ENCODE results near the gene DENND4A. TPM values are rescaled to one million over a fixed set of nuclear protein-coding genes. Genes with fewer than 3 reads are reported as not detected.

The DENND4A gene
- total and polyA plus RNA-seq, 9 of the 15 experiments (the other 6 are each of a cell fraction or from before 2014, with no cell fraction given), result 6.8 to 32.3 (median 19.9) TPM

DNA sequence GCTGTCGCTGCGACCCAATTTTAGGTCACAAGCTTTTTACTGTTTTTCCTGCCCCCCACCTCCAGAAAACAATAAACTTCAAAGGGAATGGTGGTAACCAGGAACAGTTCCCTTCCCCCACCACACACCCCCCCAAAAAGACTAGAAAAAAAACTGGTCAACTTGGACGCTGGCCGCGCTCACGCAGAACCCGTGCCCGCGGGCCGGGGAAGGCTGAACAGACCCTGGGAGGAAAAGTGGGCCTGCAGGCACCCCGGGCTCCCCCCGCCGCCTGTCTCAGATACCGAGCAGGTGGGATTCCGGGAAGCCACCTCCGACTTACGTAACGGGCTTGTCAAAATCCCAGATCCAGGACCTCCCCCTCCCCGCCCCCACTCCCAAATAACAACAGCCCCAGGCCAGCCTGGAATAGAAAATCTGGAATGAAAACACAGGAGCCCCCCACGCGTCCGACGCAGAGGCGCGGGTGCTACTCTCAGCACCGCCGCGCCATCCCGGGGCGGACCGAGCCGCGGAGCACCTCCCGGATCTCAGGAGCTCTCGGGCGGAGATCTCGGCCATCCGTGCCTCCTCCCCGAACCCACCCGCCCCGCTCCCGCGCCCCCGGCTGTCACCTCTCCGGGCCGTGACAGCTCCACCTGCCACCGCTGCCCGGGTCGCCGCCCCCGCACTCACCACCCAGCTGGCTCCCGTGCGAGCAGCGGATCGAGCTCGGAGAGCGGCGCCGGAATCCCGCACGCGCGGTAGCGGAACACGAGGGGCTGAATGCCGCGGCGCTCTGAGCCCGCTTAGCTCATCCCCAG is 557 bp downstream of the DENND4A start (continued):
- TF ChIP-seq, protein P1, sequence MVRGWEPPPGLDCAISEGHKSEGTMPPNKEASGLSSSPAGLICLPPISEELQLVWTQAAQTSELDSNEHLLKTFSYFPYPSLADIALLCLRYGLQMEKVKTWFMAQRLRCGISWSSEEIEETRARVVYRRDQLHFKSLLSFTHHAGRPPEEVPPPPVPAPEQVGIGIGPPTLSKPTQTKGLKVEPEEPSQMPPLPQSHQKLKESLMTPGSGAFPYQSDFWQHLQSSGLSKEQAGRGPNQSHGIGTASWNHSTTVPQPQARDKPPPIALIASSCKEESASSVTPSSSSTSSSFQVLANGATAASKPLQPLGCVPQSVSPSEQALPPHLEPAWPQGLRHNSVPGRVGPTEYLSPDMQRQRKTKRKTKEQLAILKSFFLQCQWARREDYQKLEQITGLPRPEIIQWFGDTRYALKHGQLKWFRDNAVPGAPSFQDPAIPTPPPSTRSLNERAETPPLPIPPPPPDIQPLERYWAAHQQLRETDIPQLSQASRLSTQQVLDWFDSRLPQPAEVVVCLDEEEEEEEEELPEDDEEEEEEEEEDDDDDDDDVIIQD (CRISPR knock-in tag; IDR thresholded peaks at IDR 0.05), result no peak
- TF ChIP-seq, protein P2, sequence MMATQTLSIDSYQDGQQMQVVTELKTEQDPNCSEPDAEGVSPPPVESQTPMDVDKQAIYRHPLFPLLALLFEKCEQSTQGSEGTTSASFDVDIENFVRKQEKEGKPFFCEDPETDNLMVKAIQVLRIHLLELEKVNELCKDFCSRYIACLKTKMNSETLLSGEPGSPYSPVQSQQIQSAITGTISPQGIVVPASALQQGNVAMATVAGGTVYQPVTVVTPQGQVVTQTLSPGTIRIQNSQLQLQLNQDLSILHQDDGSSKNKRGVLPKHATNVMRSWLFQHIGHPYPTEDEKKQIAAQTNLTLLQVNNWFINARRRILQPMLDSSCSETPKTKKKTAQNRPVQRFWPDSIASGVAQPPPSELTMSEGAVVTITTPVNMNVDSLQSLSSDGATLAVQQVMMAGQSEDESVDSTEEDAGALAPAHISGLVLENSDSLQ (IDR thresholded peaks at IDR 0.05), result no peak
- TF ChIP-seq RHOXF2B (CRISPR knock-in tag; conservative IDR thresholded peaks at IDR 0.05) (no peak), POLR2H (tag; IDR thresholded peaks at IDR 0.05; ENCODE audit: low read depth) (no peak), ZNF140 (CRISPR knock-in tag; IDR thresholded peaks at IDR 0.05) (no peak), TOE1 (IDR thresholded peaks at IDR 0.05; ENCODE audit: borderline replicate concordance) (peak; percentile 41; the same call in 1 of the 2 replicates), TOE1 (CRISPR knock-in tag; IDR thresholded peaks at IDR 0.05; ENCODE audit: borderline replicate concordance, low read depth) (no peak), PHB (CRISPR knock-in tag; IDR thresholded peaks at IDR 0.05) (no peak), HNRNPH1 (optimal IDR thresholded peaks at IDR 0.05; ENCODE audit: low read depth, low read length) (no peak), HMG20B (CRISPR knock-in tag; IDR thresholded peaks at IDR 0.05) (no peak), ZFP1 (CRISPR knock-in tag; IDR thresholded peaks at IDR 0.05) (no peak), ZNF57 (CRISPR knock-in tag; IDR thresholded peaks at IDR 0.05) (no peak)
- TF ChIP-seq, protein P3, sequence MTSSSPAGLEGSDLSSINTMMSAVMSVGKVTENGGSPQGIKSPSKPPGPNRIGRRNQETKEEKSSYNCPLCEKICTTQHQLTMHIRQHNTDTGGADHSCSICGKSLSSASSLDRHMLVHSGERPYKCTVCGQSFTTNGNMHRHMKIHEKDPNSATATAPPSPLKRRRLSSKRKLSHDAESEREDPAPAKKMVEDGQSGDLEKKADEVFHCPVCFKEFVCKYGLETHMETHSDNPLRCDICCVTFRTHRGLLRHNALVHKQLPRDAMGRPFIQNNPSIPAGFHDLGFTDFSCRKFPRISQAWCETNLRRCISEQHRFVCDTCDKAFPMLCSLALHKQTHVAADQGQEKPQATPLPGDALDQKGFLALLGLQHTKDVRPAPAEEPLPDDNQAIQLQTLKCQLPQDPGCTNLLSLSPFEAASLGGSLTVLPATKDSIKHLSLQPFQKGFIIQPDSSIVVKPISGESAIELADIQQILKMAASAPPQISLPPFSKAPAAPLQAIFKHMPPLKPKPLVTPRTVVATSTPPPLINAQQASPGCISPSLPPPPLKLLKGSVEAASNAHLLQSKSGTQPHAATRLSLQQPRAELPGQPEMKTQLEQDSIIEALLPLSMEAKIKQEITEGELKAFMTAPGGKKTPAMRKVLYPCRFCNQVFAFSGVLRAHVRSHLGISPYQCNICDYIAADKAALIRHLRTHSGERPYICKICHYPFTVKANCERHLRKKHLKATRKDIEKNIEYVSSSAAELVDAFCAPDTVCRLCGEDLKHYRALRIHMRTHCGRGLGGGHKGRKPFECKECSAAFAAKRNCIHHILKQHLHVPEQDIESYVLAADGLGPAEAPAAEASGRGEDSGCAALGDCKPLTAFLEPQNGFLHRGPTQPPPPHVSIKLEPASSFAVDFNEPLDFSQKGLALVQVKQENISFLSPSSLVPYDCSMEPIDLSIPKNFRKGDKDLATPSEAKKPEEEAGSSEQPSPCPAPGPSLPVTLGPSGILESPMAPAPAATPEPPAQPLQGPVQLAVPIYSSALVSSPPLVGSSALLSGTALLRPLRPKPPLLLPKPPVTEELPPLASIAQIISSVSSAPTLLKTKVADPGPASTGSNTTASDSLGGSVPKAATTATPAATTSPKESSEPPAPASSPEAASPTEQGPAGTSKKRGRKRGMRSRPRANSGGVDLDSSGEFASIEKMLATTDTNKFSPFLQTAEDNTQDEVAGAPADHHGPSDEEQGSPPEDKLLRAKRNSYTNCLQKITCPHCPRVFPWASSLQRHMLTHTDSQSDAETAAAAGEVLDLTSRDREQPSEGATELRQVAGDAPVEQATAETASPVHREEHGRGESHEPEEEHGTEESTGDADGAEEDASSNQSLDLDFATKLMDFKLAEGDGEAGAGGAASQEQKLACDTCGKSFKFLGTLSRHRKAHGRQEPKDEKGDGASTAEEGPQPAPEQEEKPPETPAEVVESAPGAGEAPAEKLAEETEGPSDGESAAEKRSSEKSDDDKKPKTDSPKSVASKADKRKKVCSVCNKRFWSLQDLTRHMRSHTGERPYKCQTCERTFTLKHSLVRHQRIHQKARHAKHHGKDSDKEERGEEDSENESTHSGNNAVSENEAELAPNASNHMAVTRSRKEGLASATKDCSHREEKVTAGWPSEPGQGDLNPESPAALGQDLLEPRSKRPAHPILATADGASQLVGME (CRISPR knock-in tag; IDR thresholded peaks at IDR 0.05), result no peak
- TF ChIP-seq, protein P4, sequence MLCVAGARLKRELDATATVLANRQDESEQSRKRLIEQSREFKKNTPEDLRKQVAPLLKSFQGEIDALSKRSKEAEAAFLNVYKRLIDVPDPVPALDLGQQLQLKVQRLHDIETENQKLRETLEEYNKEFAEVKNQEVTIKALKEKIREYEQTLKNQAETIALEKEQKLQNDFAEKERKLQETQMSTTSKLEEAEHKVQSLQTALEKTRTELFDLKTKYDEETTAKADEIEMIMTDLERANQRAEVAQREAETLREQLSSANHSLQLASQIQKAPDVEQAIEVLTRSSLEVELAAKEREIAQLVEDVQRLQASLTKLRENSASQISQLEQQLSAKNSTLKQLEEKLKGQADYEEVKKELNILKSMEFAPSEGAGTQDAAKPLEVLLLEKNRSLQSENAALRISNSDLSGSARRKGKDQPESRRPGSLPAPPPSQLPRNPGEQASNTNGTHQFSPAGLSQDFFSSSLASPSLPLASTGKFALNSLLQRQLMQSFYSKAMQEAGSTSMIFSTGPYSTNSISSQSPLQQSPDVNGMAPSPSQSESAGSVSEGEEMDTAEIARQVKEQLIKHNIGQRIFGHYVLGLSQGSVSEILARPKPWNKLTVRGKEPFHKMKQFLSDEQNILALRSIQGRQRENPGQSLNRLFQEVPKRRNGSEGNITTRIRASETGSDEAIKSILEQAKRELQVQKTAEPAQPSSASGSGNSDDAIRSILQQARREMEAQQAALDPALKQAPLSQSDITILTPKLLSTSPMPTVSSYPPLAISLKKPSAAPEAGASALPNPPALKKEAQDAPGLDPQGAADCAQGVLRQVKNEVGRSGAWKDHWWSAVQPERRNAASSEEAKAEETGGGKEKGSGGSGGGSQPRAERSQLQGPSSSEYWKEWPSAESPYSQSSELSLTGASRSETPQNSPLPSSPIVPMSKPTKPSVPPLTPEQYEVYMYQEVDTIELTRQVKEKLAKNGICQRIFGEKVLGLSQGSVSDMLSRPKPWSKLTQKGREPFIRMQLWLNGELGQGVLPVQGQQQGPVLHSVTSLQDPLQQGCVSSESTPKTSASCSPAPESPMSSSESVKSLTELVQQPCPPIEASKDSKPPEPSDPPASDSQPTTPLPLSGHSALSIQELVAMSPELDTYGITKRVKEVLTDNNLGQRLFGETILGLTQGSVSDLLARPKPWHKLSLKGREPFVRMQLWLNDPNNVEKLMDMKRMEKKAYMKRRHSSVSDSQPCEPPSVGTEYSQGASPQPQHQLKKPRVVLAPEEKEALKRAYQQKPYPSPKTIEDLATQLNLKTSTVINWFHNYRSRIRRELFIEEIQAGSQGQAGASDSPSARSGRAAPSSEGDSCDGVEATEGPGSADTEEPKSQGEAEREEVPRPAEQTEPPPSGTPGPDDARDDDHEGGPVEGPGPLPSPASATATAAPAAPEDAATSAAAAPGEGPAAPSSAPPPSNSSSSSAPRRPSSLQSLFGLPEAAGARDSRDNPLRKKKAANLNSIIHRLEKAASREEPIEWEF (CRISPR knock-in tag; IDR thresholded peaks at IDR 0.05), result no peak
